ENCODE measurements around the gene SOX10.

The SOX10 gene

GRCh38 chr22:37924386-37925065 is 59.8 kb downstream of the SOX10 start:
- no peaks in the 10 kb centered on the region for H3K9me3 ChIP-seq (ENCODE audit: control insufficient read depth in 2 of 2, low read length in 2 of 2)
- no peaks in the 10 kb centered on the region for H3K27me3 ChIP-seq (ENCODE audit: control insufficient read depth in 2 of 2, insufficient read depth in 2 of 2, low read length in 2 of 2)
- H3K4me1 ChIP-seq (ENCODE audit: control insufficient read depth in 2 of 2, insufficient read depth in 2 of 2, low read length in 2 of 2), result no peaks in the 10 kb centered on the region
- H3K27ac ChIP-seq (ENCODE audit: low read depth in 2 of 2, low read length in 2 of 2), result no peak overlapping the region
- H3K4me3 ChIP-seq (ENCODE audit: low read length in 2 of 2), result no peak overlapping the region
- H3K9ac ChIP-seq (ENCODE audit: low read depth in 1 of 2, low read length in 2 of 2), result no peak overlapping the region
- peaks cover 25 to 31% of the 10 kb centered on the region in 2 donors for H3K36me3 ChIP-seq (ENCODE audit: control insufficient read depth in 2 of 2, insufficient read depth in 2 of 2, low read length in 2 of 2)

- Histone ChIP-seq H3K36me3 (ENCODE audit: control insufficient read depth in 2 of 2, insufficient read depth in 2 of 2, low read length in 2 of 2) (peaks cover 22 to 28% of the 10 kb centered on the region in 2 donors), H3K4me1 (ENCODE audit: control insufficient read depth in 2 of 2, insufficient read depth in 2 of 2, low read length in 2 of 2) (no peaks in the 10 kb centered on the region), H3K9ac (ENCODE audit: low read depth in 1 of 2, low read length in 2 of 2) (no peak overlapping the region), H3K4me3 (ENCODE audit: low read length in 2 of 2) (no peak overlapping the region), H3K27me3 (ENCODE audit: control insufficient read depth in 2 of 2, insufficient read depth in 2 of 2, low read length in 2 of 2) (no peaks in the 10 kb centered on the region), H3K27ac (ENCODE audit: low read depth in 2 of 2, low read length in 2 of 2) (no peak overlapping the region), H3K9me3 (ENCODE audit: control insufficient read depth in 2 of 2, low read length in 2 of 2) (no peaks in the 10 kb centered on the region)
These were observed 60.4 kb downstream of the SOX10 start for GRCh38 chr22:37923927-37924326.
